ENCODE measurements around the gene STMN1.

- TF ChIP-seq ETV6 (CRISPR knock-in tag; IDR thresholded peaks at IDR 0.05) (no peak), MYBL2 (CRISPR knock-in tag; IDR thresholded peaks at IDR 0.05) (no peak), IRF1 (CRISPR knock-in tag; IDR thresholded peaks at IDR 0.05) (no peak), JUN (CRISPR knock-in tag; IDR thresholded peaks at IDR 0.05) (no peak), ZNF423 (CRISPR knock-in tag; IDR thresholded peaks at IDR 0.05) (no peak), JAZF1 (CRISPR knock-in tag; IDR thresholded peaks at IDR 0.05) (no peak)
- TF ChIP-seq, protein P1, sequence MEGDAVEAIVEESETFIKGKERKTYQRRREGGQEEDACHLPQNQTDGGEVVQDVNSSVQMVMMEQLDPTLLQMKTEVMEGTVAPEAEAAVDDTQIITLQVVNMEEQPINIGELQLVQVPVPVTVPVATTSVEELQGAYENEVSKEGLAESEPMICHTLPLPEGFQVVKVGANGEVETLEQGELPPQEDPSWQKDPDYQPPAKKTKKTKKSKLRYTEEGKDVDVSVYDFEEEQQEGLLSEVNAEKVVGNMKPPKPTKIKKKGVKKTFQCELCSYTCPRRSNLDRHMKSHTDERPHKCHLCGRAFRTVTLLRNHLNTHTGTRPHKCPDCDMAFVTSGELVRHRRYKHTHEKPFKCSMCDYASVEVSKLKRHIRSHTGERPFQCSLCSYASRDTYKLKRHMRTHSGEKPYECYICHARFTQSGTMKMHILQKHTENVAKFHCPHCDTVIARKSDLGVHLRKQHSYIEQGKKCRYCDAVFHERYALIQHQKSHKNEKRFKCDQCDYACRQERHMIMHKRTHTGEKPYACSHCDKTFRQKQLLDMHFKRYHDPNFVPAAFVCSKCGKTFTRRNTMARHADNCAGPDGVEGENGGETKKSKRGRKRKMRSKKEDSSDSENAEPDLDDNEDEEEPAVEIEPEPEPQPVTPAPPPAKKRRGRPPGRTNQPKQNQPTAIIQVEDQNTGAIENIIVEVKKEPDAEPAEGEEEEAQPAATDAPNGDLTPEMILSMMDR (IDR thresholded peaks at IDR 0.05) = no peak
- TF ChIP-seq, protein P2, sequence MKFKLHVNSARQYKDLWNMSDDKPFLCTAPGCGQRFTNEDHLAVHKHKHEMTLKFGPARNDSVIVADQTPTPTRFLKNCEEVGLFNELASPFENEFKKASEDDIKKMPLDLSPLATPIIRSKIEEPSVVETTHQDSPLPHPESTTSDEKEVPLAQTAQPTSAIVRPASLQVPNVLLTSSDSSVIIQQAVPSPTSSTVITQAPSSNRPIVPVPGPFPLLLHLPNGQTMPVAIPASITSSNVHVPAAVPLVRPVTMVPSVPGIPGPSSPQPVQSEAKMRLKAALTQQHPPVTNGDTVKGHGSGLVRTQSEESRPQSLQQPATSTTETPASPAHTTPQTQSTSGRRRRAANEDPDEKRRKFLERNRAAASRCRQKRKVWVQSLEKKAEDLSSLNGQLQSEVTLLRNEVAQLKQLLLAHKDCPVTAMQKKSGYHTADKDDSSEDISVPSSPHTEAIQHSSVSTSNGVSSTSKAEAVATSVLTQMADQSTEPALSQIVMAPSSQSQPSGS (CRISPR knock-in tag; IDR thresholded peaks at IDR 0.05; ENCODE audit: borderline replicate concordance, low read depth) = no peak
These were observed 40.8 kb upstream of the STMN1 start for GRCh38 chr1:25947027-25947426.
